ENCODE measurements around the gene NOP9. TPM values are rescaled to one million over a fixed set of nuclear protein-coding genes. Genes with fewer than 3 reads are reported as not detected.
A peak's percentile ranks its signal among the peaks of the same experiment; 100 is the strongest.

Gene NOP9
- total RNA-seq, 1 donor from 2014 or later = 23.5 TPM

GRCh38 chr14:24293525-24293924, 6.1 kb upstream of the NOP9 start:
- Histone ChIP-seq H2AFZ (ENCODE audit: low read depth, low read length) (no peak overlapping the region), H4K20me1 (ENCODE audit: insufficient read depth, low read length) (no peaks in the 10 kb centered on the region), H3K4me3 (ENCODE audit: insufficient read depth, low read depth, low read length) (no peak overlapping the region), H3K27ac (ENCODE audit: low read depth, low read length) (no peak overlapping the region), H3K27me3 (ENCODE audit: insufficient read depth, low read length) (no peaks in the 10 kb centered on the region), H3K9ac (ENCODE audit: low read length) (no peak overlapping the region), H3K4me1 (ENCODE audit: insufficient read depth, low read length) (peaks cover 5% of the 10 kb centered on the region), H3K4me2 (ENCODE audit: low read length) (no peak overlapping the region), H3K9me3 (ENCODE audit: insufficient read depth, low read depth, low read length) (no peaks in the 10 kb centered on the region), H3K79me2 (ENCODE audit: insufficient read depth, low read length) (no peaks in the 10 kb centered on the region), H3K36me3 (ENCODE audit: insufficient read depth, low read length) (peaks cover 14% of the 10 kb centered on the region)
- Mint-ChIP-seq H3K27me3 (ENCODE audit: low read depth, unreplicated experiment) (no peaks in the 10 kb centered on the region), H3K27ac (ENCODE audit: unreplicated experiment) (no peak overlapping the region), H3K36me3 (ENCODE audit: low read depth, unreplicated experiment) (peaks cover 6% of the 10 kb centered on the region), H3K4me1 (ENCODE audit: low read depth, unreplicated experiment) (peaks cover 18% of the 10 kb centered on the region), H3K9me3 (ENCODE audit: unreplicated experiment) (no peaks in the 10 kb centered on the region), H3K4me3 (ENCODE audit: unreplicated experiment) (no peak overlapping the region)
- TF ChIP-seq EZH2 (IDR thresholded peaks at IDR 0.05; ENCODE audit: insufficient read depth, low read length) (no peak), CTCF (IDR thresholded peaks at IDR 0.05; ENCODE audit: insufficient read depth, low read depth, low read length) (no peak)
- DNase-seq (ENCODE audit: low read depth) (no peak), FAIRE-seq (no peak)

DNA sequence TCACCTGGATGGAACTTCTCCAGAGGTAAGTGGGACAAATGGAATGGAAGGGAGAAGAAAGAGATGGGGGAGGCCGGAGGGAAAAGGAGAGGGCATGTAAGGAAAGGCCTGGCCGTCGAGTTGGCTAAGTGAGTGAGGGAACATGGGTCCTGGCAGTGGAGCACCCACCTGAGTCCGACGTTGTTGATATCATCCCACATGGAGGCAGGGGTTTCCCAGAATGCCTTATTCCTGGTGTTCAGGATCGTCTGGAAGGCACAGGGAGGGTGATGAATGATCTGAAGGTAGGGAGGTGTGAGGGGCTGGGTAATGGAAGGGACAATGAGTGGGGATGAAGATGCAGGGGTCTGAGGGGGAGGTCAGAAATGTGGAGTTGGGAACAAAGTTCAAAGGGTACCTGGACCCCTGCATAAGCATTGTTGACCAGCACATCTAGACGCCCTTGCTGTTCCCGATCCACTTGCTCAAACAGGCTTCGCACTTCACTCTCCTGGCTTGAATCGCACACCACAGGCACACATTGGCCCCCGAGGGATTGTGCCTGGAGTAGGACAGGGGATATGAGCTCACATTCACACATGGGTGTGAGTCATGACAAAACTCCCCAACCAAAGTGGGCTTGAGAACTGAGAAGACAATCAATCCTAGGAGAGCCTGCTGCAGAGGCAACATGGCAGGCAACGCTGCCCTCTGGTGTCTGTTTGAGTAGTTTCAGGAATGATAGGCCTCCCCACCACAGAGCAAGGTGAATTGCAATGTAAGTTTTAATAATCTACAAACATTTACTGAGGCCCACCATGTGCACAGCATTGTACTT, 3.1 kb upstream of the NOP9 start:
- H3K4me2 ChIP-seq (ENCODE audit: low read length) = peak overlapping the region; percentile 40
- no peaks in the 10 kb centered on the region for H3K27me3 ChIP-seq (ENCODE audit: insufficient read depth, low read length)

More for the DNA sequence above, 3.1 kb upstream of the NOP9 start:
- peaks cover 6% of the 10 kb centered on the region for H4K20me1 ChIP-seq (ENCODE audit: insufficient read depth, low read length)
- H3K9ac ChIP-seq (ENCODE audit: low read length) = peak overlapping the region; percentile 63
- H3K4me1 ChIP-seq (ENCODE audit: insufficient read depth, low read length) = peaks cover 25% of the 10 kb centered on the region
- Mint-ChIP-seq H3K4me1 (ENCODE audit: low read depth, unreplicated experiment) (peaks cover 30% of the 10 kb centered on the region), H3K4me3 (ENCODE audit: unreplicated experiment) (peak overlapping the region; percentile 47), H3K36me3 (ENCODE audit: low read depth, unreplicated experiment) (peaks cover 4% of the 10 kb centered on the region), H3K27me3 (ENCODE audit: low read depth, unreplicated experiment) (no peaks in the 10 kb centered on the region), H3K27ac (ENCODE audit: unreplicated experiment) (peak overlapping the region; percentile 78), H3K9me3 (ENCODE audit: unreplicated experiment) (no peaks in the 10 kb centered on the region)
- peak overlapping the region; percentile 1 for H2AFZ ChIP-seq (ENCODE audit: low read depth, low read length)
- peaks cover 23% of the 10 kb centered on the region for H3K79me2 ChIP-seq (ENCODE audit: insufficient read depth, low read length)
- H3K4me3 ChIP-seq (ENCODE audit: insufficient read depth, low read depth, low read length) = no peak overlapping the region
- H3K9me3 ChIP-seq (ENCODE audit: insufficient read depth, low read depth, low read length) = no peaks in the 10 kb centered on the region
- TF ChIP-seq EZH2 (IDR thresholded peaks at IDR 0.05; ENCODE audit: insufficient read depth, low read length) (no peak), CTCF (IDR thresholded peaks at IDR 0.05; ENCODE audit: insufficient read depth, low read depth, low read length) (peak; percentile 88)
- DNase-seq (ENCODE audit: low read depth) (peak; percentile 89), FAIRE-seq (peak; percentile 55)
- H3K36me3 ChIP-seq (ENCODE audit: insufficient read depth, low read length) = peaks cover 8% of the 10 kb centered on the region
- peak overlapping the region; percentile 49 for H3K27ac ChIP-seq (ENCODE audit: low read depth, low read length)

All from astrocyte (in vitro differentiated cells and primary cell).